SK-N-SH treated with all-trans-retinoic acid at 6 μM for 48 hours (cell line): ENCODE results near the gene TOPAZ1.

Experiments
- ATAC-seq: fragments of 200-7000 bp; cut with Tn5 transposase; 3 replicates; pipeline ENCODE4 v1.9.1; 2020; ENCODE audit warnings: mild to moderate bottlenecking, moderate library complexity
- ARNTL ChIP-seq: fragments of 450-650 bp; formaldehyde crosslinking; IDR thresholded peaks from 2 replicates; pipeline ENCODE4 v1.5.0; 2020; ENCODE audit warnings: low read depth, mild to moderate bottlenecking, moderate library complexity, borderline replicate concordance
- BACH2 ChIP-seq: fragments of 250-450 bp; sonication (Bioruptor Pico); IDR thresholded peaks from 2 replicates; pipeline ENCODE4 v1.9.0; 2021; ENCODE audit warnings: mild to moderate bottlenecking, borderline replicate concordance
- ESRRG ChIP-seq: fragments of 250-450 bp; sonication (Bioruptor Pico); IDR thresholded peaks from 2 replicates; pipeline ENCODE4 v1.6.1; 2021; ENCODE audit warnings: mild to moderate bottlenecking
- ISL1 ChIP-seq: fragments of 250-450 bp; sonication (Bioruptor Pico); IDR thresholded peaks from 2 replicates; pipeline ENCODE4 v2.1.2; 2022; ENCODE audit warnings: mild to moderate bottlenecking, moderate library complexity
- OSR1 ChIP-seq: fragments of 250-450 bp; sonication (Bioruptor Pico); IDR thresholded peaks from 2 replicates; pipeline ENCODE4 v1.8.0; 2022; ENCODE audit warnings: moderate library complexity, mild to moderate bottlenecking, inconsistent platforms
- PPARA ChIP-seq: fragments of 250-450 bp; sonication (Bioruptor Pico); IDR thresholded peaks from 2 replicates; pipeline ENCODE4 v1.5.0; 2020; ENCODE audit warnings: mild to moderate bottlenecking, borderline replicate concordance
- RARB ChIP-seq: fragments of 250-450 bp; sonication (Bioruptor Pico); IDR thresholded peaks from 2 replicates; pipeline ENCODE4 v1.8.0; 2021; ENCODE audit warnings: mild to moderate bottlenecking, moderate library complexity
- SNAI2 ChIP-seq: fragments of 250-450 bp; sonication (Bioruptor Pico); IDR thresholded peaks from 2 replicates; pipeline ENCODE4 v1.5.0; 2020; ENCODE audit warnings: mild to moderate bottlenecking, moderate library complexity
- TCF4 ChIP-seq: fragments of 250-450 bp; sonication (Bioruptor Pico); IDR thresholded peaks from 2 replicates; pipeline ENCODE4 v1.8.0; 2021; ENCODE audit warnings: mild to moderate bottlenecking, moderate library complexity, borderline replicate concordance
- TOX ChIP-seq: fragments of 250-450 bp; sonication (Bioruptor Pico); IDR thresholded peaks from 2 replicates; pipeline ENCODE4 v1.8.0; 2021; ENCODE audit warnings: mild to moderate bottlenecking, moderate library complexity, borderline replicate concordance
- ZC3H10 ChIP-seq: fragments of 250-450 bp; sonication (Bioruptor Pico); IDR thresholded peaks from 2 replicates; pipeline ENCODE4 v1.5.1; 2021; ENCODE audit warnings: mild to moderate bottlenecking, moderate library complexity
- ZFP3 ChIP-seq: fragments of 250-450 bp; sonication (Bioruptor Pico); IDR thresholded peaks from 2 replicates; pipeline ENCODE4 v1.5.0; 2020; ENCODE audit warnings: mild to moderate bottlenecking, moderate library complexity
- ZFP30 ChIP-seq: fragments of 450-650 bp; formaldehyde crosslinking; IDR thresholded peaks from 2 replicates; pipeline ENCODE4 v1.5.0; 2022; ENCODE audit warnings: mild to moderate bottlenecking, moderate library complexity
- ZNF565 ChIP-seq: fragments of 450-650 bp; formaldehyde crosslinking; conservative IDR thresholded peaks from 2 replicates; pipeline ENCODE4 v1.5.0; 2020; ENCODE audit warnings: low read depth, mild to moderate bottlenecking, moderate library complexity
- ZNF70 ChIP-seq: fragments of 450-650 bp; formaldehyde crosslinking; IDR thresholded peaks from 2 replicates; pipeline ENCODE4 v1.5.0; 2020; ENCODE audit warnings: mild to moderate bottlenecking, moderate library complexity
- ZNF8 ChIP-seq: fragments of 450-650 bp; formaldehyde crosslinking; IDR thresholded peaks from 2 replicates; pipeline ENCODE4 v1.5.0; 2020; ENCODE audit warnings: mild to moderate bottlenecking, moderate library complexity
- TF ChIP-seq, protein P1 (sequence below): fragments of 250-450 bp; sonication (Bioruptor Pico); IDR thresholded peaks from 2 replicates; pipeline ENCODE4 v1.5.1; 2021; ENCODE audit warnings: mild to moderate bottlenecking, moderate library complexity
- TF ChIP-seq, protein P2 (sequence below): fragments of 250-450 bp; sonication (Bioruptor Pico); IDR thresholded peaks from 2 replicates; pipeline ENCODE4 v1.5.0; 2020; ENCODE audit warnings: mild to moderate bottlenecking, moderate library complexity
- TF ChIP-seq, protein P3 (sequence below): fragments of 250-450 bp; sonication (Bioruptor Pico); IDR thresholded peaks from 2 replicates; pipeline ENCODE4 v1.8.0; 2020; ENCODE audit warnings: mild to moderate bottlenecking, moderate library complexity, borderline replicate concordance
- TF ChIP-seq, protein P4 (sequence below): fragments of 250-450 bp; sonication (Bioruptor Pico); IDR thresholded peaks from 2 replicates; pipeline ENCODE4 v1.5.1; 2020; ENCODE audit warnings: low read depth, mild to moderate bottlenecking, moderate library complexity

The TOPAZ1 gene

DNA sequence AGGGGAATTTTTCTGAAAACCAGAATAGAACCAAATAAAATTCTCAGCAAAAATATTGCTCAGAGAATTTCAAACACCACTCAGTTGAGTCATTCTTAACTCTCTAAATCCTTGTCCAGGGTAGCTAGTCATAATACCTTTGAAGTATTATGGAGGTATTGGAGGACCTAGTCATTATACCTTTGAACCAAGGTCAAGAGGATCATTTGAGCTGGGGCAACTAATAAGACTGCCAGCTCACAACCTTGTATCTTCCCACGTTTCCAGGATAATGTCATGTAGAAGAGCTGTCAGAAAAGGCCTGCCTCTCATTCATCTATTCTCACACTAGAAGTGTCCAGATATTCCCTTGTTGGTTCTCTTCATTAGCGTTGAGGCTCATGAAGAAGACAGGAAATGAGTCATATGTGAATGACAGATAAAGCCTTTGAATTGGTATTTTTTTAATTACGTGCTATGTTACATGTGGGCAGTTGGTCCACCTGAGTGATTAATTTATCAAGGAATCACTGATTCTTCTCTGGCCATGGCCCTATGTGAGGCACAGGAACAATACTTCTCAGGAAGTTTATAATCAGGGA, 48.3 kb downstream of the TOPAZ1 start:
- TF ChIP-seq ZNF565 (CRISPR knock-in tag) (no peak), ZFP30 (CRISPR knock-in tag) (no peak), ARNTL (CRISPR knock-in tag) (no peak), TCF4 (CRISPR knock-in tag) (no peak), ZNF70 (CRISPR knock-in tag) (no peak), RARB (CRISPR knock-in tag) (no peak), SNAI2 (CRISPR knock-in tag) (no peak), TOX (CRISPR knock-in tag) (no peak), PPARA (no peak), ZNF8 (CRISPR knock-in tag) (no peak), ESRRG (CRISPR knock-in tag) (no peak), OSR1 (CRISPR knock-in tag) (no peak), ISL1 (CRISPR knock-in tag) (no peak), ZFP3 (CRISPR knock-in tag) (no peak)
- TF ChIP-seq, protein P1, sequence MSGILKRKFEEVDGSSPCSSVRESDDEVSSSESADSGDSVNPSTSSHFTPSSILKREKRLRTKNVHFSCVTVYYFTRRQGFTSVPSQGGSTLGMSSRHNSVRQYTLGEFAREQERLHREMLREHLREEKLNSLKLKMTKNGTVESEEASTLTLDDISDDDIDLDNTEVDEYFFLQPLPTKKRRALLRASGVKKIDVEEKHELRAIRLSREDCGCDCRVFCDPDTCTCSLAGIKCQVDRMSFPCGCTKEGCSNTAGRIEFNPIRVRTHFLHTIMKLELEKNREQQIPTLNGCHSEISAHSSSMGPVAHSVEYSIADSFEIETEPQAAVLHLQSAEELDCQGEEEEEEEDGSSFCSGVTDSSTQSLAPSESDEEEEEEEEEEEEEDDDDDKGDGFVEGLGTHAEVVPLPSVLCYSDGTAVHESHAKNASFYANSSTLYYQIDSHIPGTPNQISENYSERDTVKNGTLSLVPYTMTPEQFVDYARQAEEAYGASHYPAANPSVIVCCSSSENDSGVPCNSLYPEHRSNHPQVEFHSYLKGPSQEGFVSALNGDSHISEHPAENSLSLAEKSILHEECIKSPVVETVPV, result no peak
- TF ChIP-seq, protein P2, sequence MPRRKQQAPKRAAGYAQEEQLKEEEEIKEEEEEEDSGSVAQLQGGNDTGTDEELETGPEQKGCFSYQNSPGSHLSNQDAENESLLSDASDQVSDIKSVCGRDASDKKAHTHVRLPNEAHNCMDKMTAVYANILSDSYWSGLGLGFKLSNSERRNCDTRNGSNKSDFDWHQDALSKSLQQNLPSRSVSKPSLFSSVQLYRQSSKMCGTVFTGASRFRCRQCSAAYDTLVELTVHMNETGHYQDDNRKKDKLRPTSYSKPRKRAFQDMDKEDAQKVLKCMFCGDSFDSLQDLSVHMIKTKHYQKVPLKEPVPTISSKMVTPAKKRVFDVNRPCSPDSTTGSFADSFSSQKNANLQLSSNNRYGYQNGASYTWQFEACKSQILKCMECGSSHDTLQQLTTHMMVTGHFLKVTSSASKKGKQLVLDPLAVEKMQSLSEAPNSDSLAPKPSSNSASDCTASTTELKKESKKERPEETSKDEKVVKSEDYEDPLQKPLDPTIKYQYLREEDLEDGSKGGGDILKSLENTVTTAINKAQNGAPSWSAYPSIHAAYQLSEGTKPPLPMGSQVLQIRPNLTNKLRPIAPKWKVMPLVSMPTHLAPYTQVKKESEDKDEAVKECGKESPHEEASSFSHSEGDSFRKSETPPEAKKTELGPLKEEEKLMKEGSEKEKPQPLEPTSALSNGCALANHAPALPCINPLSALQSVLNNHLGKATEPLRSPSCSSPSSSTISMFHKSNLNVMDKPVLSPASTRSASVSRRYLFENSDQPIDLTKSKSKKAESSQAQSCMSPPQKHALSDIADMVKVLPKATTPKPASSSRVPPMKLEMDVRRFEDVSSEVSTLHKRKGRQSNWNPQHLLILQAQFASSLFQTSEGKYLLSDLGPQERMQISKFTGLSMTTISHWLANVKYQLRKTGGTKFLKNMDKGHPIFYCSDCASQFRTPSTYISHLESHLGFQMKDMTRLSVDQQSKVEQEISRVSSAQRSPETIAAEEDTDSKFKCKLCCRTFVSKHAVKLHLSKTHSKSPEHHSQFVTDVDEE (CRISPR knock-in tag), result no peak
- TF ChIP-seq, protein P3, sequence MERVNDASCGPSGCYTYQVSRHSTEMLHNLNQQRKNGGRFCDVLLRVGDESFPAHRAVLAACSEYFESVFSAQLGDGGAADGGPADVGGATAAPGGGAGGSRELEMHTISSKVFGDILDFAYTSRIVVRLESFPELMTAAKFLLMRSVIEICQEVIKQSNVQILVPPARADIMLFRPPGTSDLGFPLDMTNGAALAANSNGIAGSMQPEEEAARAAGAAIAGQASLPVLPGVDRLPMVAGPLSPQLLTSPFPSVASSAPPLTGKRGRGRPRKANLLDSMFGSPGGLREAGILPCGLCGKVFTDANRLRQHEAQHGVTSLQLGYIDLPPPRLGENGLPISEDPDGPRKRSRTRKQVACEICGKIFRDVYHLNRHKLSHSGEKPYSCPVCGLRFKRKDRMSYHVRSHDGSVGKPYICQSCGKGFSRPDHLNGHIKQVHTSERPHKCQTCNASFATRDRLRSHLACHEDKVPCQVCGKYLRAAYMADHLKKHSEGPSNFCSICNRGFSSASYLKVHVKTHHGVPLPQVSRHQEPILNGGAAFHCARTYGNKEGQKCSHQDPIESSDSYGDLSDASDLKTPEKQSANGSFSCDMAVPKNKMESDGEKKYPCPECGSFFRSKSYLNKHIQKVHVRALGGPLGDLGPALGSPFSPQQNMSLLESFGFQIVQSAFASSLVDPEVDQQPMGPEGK (CRISPR knock-in tag), result no peak
- TF ChIP-seq, protein P4, sequence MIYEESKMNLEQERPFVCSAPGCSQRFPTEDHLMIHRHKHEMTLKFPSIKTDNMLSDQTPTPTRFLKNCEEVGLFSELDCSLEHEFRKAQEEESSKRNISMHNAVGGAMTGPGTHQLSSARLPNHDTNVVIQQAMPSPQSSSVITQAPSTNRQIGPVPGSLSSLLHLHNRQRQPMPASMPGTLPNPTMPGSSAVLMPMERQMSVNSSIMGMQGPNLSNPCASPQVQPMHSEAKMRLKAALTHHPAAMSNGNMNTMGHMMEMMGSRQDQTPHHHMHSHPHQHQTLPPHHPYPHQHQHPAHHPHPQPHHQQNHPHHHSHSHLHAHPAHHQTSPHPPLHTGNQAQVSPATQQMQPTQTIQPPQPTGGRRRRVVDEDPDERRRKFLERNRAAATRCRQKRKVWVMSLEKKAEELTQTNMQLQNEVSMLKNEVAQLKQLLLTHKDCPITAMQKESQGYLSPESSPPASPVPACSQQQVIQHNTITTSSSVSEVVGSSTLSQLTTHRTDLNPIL (CRISPR knock-in tag), result no peak
- ATAC-seq, result no peak

DNA sequence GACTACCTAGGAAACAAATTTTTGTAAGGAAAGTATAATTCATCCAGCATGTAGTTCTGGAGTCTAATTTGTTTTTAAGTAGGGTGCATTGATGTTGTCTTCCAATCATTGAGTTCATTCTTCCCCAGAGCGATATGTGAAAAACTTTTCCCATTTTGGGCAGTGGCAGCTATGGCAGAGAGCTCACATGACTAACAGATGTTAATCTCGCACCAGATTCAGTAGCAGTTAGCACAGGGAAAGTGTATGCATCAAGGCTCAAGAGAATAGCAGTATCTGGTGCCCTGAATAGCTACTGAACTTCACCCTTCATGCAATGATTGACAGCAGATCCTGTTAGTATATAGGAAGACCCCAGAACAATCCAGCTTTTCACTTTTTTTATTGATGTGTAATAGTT, 50.6 kb downstream of the TOPAZ1 start:
- TF ChIP-seq ZNF565 (CRISPR knock-in tag) (no peak), ISL1 (CRISPR knock-in tag) (no peak), ZC3H10 (no peak), SNAI2 (CRISPR knock-in tag) (no peak), TCF4 (CRISPR knock-in tag) (no peak), ZNF8 (CRISPR knock-in tag) (no peak), RARB (CRISPR knock-in tag) (no peak), ARNTL (CRISPR knock-in tag) (no peak), ZNF70 (CRISPR knock-in tag) (no peak), PPARA (no peak), TOX (CRISPR knock-in tag) (no peak), ZFP3 (CRISPR knock-in tag) (no peak), BACH2 (CRISPR knock-in tag) (no peak)
- TF ChIP-seq, protein P2 (CRISPR knock-in tag), result no peak
- TF ChIP-seq, protein P4 (CRISPR knock-in tag), result no peak
- no peak for ATAC-seq
